SHP77 (cell line): Measurements from ENCODE around the gene TMED7.
"Not testable (repeated sequence)": the region's sequence is repeated elsewhere in the genome, so short reads cannot be mapped to it uniquely, and the experiment has no call there.

ENCODE experiments used
- DNase-seq, 2 experiments: peaks; one replicate each; lab custom pipeline; 2025; lab: John Stamatoyannopoulos, UW

TMED7 gene

DNA sequence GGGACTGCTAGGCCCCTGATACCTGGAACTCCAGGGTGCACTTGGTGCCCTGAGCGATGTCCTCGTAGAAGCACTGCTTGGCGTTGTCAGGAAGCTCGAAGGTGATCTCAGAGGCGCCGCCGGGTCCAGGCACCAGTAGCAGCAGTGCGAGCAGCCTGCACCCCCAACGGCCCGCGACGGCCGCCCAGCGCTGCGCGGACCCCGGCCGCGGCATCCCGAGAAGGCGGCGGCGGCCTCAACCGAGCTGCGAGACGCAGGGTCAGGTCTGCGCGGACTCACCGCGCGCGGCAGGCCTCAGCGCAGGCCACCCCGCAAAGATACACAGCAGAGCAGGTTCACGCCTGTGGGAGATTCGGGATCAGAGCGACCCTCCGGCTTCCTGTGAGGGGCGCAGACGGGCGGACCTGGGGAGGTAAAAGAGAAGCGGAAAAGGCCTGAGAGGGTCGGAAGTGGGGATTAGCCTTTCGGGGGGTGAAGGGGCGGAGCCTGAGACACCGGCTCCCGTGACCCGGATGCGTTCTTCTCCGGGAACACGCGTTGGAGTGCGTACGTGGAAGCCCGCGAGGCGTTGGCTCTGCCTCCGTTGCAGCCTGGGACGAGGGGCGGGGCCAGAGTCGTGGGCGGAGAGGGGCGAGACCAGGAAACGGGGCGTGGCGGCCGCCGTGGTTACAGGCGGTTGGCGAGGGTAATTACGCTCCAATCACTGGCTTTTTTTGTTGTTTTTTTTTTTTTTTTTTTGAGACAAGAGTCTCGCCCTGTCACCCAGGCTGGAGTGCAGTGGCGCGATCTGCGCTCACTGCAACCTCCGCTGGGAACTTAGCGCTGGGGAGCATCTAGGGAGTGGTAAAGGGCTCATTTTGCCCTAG, at the start of gene TMED7:
Gene TMED7, minus strand, starts transcription at position 458 of the 866 bp plus-strand sequence. Its CDS starts 244 bp downstream, at position 214.
- DNase-seq, result peak; percentile 92 to 96

- DNase-seq, result peak; percentile 31 to 61
Observed at GRCh38 chr5:115674782-115675181, 48.9 kb upstream of the TMED7 start.

- DNase-seq, result no peak
Observed at GRCh38 chr5:115673596-115673995, 47.8 kb upstream of the TMED7 start.

DNA sequence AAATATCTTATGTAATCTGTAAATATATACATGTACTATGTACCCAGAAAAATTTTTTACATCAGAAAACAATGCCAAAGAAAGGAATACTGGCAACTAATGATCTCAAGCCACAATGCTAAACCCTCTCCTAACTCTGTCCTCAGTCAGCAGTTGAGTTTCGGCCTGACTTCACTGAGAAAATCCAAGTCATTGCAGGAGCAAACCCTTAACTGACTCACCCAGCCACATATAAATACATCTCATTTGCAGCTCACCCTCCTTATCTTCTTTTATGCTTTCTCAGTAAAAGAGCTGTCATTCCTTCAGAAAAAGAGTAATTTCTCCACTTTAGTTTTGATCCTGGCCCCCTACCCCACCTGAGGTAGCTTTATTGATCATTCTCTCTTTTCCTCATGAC, 46.1 kb upstream of the TMED7 start:
- DNase-seq, result no peak

DNA sequence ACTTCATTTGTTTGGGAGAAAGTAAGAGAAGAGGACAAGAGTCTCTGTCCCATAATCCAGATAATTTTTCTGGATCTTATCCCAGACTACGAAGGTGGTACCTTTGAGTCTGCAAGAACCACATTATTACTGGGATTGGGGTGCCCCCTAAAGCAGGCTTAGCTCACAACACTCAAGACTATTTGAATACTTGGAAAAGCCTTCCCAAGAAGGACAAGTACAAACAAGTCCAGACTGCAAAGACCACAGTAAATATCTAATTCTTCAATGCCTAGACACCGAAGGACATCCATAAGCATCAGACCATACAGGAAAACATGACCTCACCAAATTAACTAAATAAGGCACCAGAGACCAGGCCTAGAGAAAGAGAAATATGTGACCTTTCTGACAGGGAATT, 40.2 kb upstream of the TMED7 start:
- no peak for DNase-seq

- no peak for DNase-seq
Observed at GRCh38 chr5:115661563-115661962, 35.7 kb upstream of the TMED7 start.

DNA sequence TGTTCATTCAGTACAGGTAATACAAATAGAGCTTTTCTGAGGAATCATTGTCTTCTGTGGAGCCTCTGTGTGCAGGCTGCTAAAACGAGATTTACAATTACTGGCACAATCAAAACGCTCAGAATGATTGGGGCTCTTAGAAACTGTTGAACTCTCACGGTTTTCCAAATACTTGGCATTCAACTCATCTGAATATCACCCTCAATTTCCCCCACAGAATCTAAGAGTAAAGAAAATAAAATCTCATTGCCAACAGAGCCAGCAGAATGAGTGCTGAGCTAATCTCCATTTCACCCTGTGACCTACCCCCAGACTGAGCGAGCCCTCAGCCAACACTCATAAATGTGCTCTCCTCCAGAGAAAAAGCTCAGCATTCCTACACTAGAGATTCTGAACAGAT, 35.3 kb upstream of the TMED7 start:
- DNase-seq, result no peak

- no peak for DNase-seq
Observed at GRCh38 chr5:115657881-115658233, 32.0 kb upstream of the TMED7 start.

GRCh38 chr5:115657125-115657880, 31.5 kb upstream of the TMED7 start:
- no peak for DNase-seq

- DNase-seq, result no peak
Observed at GRCh38 chr5:115656404-115656803, 30.6 kb upstream of the TMED7 start.

DNA sequence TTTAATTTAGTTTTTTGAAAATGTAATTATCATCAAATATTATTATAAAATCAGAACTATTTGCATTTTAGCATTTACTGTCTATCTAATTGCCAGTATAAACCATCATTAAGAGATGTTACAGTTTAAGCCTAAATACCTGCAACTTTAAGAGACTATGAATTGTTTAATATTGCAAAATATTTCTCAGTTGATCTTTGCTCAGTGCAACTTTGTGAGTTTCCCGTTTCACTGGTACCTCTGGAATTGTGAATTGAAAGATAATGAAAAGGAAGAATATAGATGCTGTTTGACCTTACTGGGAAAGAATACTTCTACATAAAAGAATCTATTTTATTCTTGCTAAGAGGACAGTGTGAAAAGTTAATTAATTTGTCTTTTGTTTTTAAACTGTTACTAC, 30.2 kb upstream of the TMED7 start:
- DNase-seq, result no peak

DNA sequence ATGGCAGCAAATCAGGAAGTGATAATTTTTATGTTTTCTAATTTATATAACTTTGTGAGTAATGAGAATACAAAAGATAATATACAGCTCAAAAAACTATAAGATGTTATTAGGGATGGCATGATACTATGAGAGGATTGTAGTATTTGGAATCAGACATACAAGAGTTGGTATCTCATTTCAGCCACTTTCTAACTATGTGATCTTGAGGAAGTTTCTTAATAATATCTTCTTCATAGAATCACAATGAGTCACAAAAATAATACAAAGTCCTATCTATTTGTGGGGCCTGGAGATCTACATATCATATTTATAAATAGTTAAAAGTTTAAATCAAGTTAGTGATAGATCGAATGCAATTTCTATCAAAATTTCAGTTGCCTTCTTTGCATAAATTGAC, 23.7 kb upstream of the TMED7 start:
- no peak for DNase-seq

DNA sequence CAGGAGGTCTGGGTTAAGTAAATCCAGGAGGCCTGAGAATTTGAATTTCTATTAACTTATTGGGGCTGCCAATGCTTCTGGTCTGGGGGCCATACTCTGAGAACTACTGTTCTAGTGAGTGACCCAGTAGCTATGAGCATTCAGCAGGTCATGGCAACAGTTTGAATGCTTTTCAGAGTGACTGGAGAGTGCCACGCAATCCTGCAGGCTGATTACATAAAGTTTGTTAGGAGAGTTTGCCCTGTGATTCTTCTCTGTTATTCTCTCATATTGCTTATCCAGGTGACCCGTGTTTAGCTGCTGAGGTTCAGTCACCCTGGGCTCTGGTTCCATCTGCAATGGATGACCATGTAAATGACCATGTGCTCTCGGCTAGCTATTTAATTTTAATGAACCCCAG, 22.2 kb upstream of the TMED7 start:
- DNase-seq, result no peak

DNA sequence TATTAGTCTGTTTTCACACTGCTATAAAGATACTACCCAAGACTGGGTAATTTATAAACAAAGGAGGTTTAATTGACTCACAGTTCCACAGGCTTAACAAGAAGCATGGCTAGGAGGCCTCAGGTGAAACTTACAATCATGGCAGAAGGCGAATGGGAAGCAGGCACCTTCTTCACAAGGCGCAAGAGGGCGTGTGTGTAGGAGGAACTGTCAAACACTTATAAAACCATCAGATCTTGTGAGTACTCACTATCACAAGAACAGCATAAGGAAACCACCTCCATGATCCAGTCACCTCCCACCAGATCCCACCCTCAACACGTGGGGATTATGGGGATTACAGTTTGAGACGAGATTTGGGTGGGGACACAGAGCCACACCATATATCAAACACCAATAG, 19.6 kb upstream of the TMED7 start:
- not testable (repeated sequence) for DNase-seq

DNA sequence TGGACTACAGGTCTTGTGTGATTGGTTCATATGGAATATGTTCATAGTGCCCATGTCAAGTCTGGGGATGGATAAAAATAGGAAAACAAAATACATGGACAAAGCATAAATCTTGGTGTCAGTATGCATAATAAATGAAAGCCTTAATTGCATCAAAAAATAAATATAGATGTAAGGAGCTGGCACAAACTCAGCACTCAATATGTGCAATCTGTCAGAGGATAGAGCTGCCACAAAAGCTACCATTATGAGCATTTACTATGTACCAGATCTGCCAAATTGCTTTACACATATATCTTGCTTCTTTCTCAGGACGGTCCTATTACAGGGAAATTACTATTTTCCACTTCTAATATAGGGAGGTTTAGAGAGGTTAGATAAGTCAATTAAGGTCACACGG, 18.2 kb upstream of the TMED7 start:
- no peak for DNase-seq

GRCh38 chr5:115641948-115642347, 16.1 kb upstream of the TMED7 start:
- no peak for DNase-seq

DNA sequence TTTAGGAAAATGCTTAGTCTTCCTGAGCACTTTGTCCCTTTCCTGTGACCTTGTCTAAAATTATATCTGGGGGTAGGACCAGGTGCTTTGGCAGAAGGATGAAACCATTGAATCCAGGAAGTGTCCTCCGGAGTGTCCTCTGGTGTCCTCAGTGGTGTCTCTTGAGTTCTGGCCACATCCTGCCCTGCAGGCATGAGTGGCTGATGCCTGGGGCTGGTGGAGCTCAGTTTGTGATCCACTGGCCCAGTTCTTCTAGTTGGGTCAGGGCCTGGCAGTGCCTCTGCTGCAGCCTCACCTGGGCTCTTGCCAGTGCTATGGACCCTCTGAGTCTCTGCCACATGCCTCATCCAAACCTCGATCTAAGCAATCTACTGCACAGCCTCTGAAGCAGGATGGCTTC, 14.4 kb upstream of the TMED7 start:
- no peak for DNase-seq

- no peak for DNase-seq
Observed at GRCh38 chr5:115639377-115639776, 13.5 kb upstream of the TMED7 start.

DNA sequence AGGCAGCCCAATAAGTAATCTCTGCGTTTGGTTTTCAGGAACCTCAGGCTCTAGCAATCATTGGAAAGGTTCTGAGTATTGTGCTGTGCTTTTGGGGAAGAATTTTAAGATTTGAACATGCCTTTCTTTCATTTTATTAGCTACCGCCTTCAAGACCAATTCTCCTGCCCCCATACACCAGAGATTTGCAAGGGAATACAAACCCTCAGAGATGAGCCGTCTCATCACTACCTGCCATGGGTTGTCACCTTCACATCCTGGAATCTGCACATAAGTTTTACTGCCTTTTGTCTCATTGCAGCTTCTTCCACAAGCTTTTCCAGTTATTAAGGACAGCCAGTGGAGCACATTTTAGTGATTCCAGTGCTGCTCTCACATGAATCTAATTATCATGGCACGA, 11.7 kb upstream of the TMED7 start:
- no peak for DNase-seq

GRCh38 chr5:115636008-115636407, 10.2 kb upstream of the TMED7 start:
- DNase-seq, result no peak

- peak; percentile 77 to 78 for DNase-seq
Observed at GRCh38 chr5:115634343-115635132, 8.7 kb upstream of the TMED7 start.

- no peak for DNase-seq
Observed at GRCh38 chr5:115629903-115630302, 4.1 kb upstream of the TMED7 start.
